ENCODE measurements around the gene CERT1.

CERT1 gene

DNA sequence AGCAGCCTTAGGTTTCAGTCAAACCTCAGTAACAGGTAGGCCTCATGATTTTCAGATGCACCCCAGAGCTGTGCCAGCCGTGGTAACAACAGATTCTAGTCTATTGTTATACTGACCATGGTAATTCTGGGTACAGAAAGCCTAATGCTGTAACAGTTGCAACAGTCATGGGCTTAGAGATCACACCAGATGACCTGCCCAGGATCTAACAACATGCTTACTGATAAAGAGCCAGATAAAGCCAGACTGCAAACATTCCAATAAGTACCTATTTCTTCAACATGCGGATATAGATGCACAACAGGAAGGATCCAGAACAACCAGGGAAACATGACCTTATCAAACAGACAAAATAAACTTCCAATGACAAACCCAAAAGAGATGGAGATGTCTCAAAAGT lies 42.8 kb downstream of the CERT1 start:
- no peak for DNase-seq

- DNase-seq: no peak
Measured at GRCh38 chr5:75466006-75466716, 45.3 kb downstream of the CERT1 start.

DNA sequence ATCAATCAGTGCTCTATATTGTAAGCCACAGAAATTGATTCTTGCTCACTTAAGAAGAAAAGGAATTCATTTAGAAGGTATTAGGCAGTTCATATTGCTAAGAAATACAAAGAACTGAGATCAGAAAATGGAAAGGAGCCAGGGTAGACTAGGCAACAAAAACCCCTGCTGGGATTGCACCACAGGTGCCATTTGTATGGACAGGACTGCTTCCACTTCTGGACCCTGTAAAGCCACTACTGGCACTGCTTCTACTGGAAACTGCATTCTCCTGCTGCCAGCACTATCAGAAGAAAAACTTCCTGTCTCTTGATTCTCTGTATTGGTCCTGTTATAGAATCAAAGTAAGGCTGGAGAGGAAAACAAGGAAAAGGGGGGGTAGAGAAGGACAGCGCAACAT lies 45.9 kb downstream of the CERT1 start:
- no peak for DNase-seq

- DNase-seq: no peak
Measured at GRCh38 chr5:75463726-75464125, 47.7 kb downstream of the CERT1 start.

- no peak for DNase-seq
Measured at GRCh38 chr5:75461679-75462078, 49.8 kb downstream of the CERT1 start.

- no peak for DNase-seq
Measured at GRCh38 chr5:75460942-75461610, 50.4 kb downstream of the CERT1 start.

DNA sequence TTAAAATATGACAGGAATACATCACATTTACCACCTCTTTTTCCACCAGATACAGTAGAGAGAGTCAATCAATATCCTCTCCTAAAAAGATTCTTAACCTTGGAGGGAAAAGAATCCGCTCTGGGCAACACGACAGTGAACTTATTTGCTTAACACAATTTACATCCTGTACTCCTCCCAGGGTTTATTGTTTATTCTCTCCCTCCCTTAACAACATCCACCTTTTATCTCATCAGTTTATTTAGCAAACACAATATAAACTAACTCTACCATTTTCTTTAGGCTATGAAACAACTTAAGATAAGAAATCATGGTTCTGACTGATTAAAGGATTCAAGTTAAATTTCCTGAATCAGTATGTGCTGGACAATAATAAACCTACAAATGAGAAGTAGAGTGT lies 50.9 kb downstream of the CERT1 start:
- DNase-seq: no peak

GRCh38 chr5:75457691-75458090 lies 53.7 kb downstream of the CERT1 start:
- DNase-seq: no peak

GRCh38 chr5:75457161-75457560 lies 54.3 kb downstream of the CERT1 start:
- DNase-seq: no peak

- DNase-seq: no peak
Measured at GRCh38 chr5:75450069-75450468, 61.4 kb downstream of the CERT1 start.

DNA sequence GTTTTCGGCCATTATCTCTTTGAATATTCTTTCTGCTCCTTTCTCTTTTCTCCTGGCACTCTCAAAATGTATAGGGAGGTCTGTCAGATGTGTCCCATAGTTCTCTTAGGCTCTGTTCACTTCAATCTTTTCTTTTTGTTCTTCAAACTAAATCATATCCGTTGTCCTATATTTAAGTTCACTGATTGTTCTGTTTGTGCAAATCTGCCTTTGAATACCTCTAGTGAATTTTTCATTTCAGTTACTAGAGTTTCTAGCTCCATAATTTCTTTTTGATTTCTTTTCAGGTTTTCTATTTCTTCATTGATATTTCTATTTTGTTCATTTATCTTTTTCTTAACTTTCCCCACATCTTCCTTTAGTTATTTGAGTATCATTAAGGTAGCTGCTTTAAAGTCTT lies 65.4 kb downstream of the CERT1 start:
- no peak for DNase-seq

DNA sequence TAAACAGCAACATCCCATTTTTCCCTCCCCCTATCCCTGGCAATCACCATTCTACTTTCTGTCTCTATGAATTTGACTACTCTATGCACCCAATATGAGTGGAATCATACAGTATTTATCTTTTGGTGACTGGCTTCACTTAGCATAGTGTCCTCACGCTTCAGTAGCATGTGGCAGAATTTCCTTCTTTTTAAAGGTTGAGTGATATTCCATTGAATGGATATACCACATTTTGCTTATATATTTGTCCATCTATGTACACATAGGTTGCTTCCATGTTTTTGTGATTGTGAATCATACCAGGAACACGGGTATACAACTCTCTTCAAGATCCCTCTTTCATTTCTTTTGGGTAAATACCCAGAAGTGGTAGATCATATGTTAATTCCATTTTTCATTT lies 69.9 kb downstream of the CERT1 start:
- DNase-seq: no peak

DNA sequence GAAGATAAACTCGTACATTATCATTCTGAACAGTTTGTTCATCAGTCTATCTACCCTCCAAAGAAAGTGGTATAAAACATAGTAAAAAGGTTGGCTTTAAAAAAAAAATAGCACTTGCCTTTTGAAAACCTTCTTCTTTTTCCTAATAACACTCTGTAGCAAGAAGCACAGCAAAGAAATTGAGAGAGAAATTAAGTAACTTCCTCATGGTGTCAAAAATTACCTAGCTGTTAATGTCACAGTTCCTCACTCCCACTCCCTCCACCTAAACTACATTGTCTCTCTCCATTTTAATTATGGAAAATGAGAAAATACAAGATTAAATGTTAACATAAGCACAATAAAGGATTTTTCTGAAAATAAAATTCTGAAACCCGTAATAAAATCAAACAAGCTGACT lies 72.2 kb downstream of the CERT1 start:
- no peak for DNase-seq

GRCh38 chr5:75438722-75439121 lies 72.7 kb downstream of the CERT1 start:
- no peak for DNase-seq

GRCh38 chr5:75435096-75435495 lies 76.3 kb downstream of the CERT1 start:
- DNase-seq: no peak

GRCh38 chr5:75433814-75434506 lies 77.5 kb downstream of the CERT1 start:
- no peak for DNase-seq

- DNase-seq: no peak
Measured at GRCh38 chr5:75414241-75414640, 97.2 kb downstream of the CERT1 start.

DNA sequence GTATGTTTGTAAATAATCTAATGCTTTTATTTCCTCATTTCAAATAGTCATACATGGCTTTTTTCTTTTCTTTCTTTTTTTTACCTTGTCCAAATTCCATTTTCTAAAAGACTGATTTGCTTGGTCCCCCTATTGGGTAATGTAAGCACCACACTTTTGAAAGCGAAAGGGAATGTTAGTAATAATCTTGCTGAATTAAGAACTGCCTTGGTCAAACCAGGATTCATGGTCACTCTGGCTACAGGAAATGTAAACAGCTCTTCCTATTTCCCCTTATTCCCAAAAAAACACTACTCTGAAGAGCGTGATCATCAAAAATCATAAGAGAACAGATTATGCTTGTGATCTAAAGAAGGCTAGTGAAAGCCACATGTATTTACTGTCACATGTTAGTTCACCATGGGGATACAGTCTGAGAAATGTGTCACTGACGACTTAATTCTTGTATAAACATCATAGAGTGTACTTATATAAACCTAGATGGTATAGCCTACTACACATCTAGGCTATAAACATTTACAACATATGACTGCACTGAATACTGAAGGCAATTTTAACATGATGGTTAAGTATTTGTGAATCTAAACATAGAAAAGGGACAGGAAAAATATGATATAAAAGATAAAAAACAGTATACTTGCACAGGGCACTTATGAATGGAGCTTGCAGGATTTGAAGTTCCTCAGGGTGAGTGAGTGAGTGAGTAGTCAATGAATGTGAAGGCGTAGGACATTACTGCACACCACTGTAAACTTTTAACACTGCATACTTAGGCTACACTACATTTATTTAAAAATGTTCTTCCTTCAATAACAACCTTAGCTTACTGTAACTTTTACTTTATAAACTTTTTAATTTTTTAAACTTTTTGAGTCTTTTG lies 99.1 kb downstream of the CERT1 start:
- no peak for DNase-seq

DNA sequence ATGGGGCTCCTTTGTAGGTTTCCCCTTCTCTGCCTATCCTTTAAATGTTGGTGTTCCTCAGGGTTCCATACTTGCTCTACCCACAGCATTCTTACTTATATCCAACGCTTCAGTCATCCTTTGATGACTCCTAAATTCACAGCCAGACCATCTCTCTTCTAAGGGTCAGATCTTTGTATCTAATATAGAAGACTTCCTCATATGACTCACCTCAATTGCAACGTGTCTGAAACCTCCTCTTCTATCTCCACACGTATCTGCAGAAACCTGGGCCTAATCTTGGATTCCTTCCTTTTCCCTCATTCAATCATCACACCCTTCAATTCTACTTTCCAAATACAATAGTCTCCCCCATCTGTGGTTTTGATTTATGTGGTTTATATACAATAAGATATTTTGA lies 106.1 kb downstream of the CERT1 start:
- no peak for DNase-seq

GRCh38 chr5:75395277-75395676 lies 116.2 kb downstream of the CERT1 start:
- DNase-seq: no peak

DNA sequence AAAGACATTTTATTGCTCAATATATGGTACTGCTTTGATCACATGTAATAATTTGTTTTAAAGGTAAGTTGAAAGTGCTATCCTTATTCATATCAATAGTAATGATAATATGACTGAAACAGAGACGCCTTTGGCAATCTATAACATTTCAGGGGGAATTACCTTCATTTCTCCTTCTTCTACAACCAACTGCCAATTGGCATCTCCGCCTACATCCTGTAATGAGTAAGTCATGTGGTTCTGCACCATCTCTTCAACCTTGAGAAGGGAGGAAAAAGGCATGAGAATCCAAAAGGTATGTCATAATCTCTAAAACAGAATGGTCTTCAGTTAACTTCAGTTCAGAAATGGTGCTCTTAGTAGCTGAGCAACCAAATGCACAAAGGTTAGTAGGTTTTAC lies 122.0 kb downstream of the CERT1 start:
- no peak for DNase-seq

DNA sequence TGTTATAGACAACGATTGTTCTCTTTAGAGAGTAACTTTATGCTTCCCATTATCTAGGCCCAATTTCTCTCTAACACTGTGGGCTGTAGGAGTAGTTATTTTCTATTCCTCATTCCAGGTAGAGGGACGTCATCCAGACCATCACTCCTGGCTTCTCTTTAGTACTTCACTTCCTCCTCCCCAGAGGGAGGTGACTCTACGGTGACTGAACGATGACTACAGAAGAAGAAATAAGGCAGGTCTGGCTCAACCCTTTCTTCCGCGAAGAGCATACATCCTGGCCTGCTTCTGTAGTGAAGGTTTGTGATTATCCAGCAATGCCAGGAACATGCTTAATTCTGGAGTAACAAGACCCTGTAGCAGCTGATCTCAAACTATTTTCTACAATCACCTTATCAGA lies 123.6 kb downstream of the CERT1 start:
- DNase-seq: no peak

- no peak for DNase-seq
Measured at GRCh38 chr5:75384218-75384617, 127.2 kb downstream of the CERT1 start.

All from CD4-positive, alpha-beta T cell treated with Interleukin-4 for 4 hours (primary cell).